Esophagus squamous epithelium (tissue), 5 donors: Measurements from ENCODE around the gene EBP. TPM values are rescaled to one million over a fixed set of nuclear protein-coding genes. Genes with fewer than 3 reads are reported as not detected.
A peak's percentile ranks its signal among the peaks of the same experiment; 100 is the strongest.

Experiments
- DNase-seq: peaks from one replicate; lab custom pipeline; 2025; lab: John Stamatoyannopoulos, UW
- H3K27ac ChIP-seq, 4 donors: fragments of 200-600 bp; sonication (generic); one replicate each; pipeline ENCODE4 v1.5.1; 2016 to 2019; ENCODE audit warnings: mild to moderate bottlenecking in 1 of 4
- H3K27me3 ChIP-seq, 4 donors: fragments of 200-600 bp; sonication (generic); 1 replicate in 3 of 4; 2 replicates in 1 of 4; pipeline versions ENCODE4 v1.5.1 to v1.6.0; 2017 to 2021; ENCODE audit warnings: antibody characterized with exemption in 1 of 4
- H3K36me3 ChIP-seq, 3 donors: fragments of 200-600 bp; sonication (generic); one replicate each; pipeline ENCODE4 v1.5.1; 2016 to 2019
- H3K4me1 ChIP-seq, 3 donors: fragments of 200-600 bp; sonication (generic); one replicate each; pipeline ENCODE4 v1.5.1; 2017 to 2019
- H3K4me3 ChIP-seq, 4 donors: fragments of 200-600 bp; sonication (generic); 1 replicate in 3 of 4; 2 replicates in 1 of 4; pipeline ENCODE4 v1.5.1; 2016 to 2019; ENCODE audit warnings: mild to moderate bottlenecking in 2 of 4, moderate library complexity in 1 of 4
- H3K9me3 ChIP-seq, 3 donors: fragments of 200-600 bp; sonication (generic); one replicate each; pipeline ENCODE4 v1.5.1; 2016 to 2019
- POLR2A ChIP-seq, 4 donors: fragments of 450-650 bp; IDR thresholded peaks; one replicate each; pipeline ENCODE4 v1.6.1; 2017; ENCODE audit warnings: antibody characterized with exemption in 4 of 4, mild to moderate bottlenecking in 4 of 4, moderate library complexity in 3 of 4
- WGBS, 2 donors: methylation state at CpG; one replicate each; pipeline ENCODE4 v1.1.5; 2018; 5-methylcytosine and 5-hydroxymethylcytosine counted together
- intact Hi-C: fragments of 100-400 bp; cut with DNase I; formaldehyde crosslinking; loops from one replicate; pipeline ENCODE4 v1.15.0; 2022
- total RNA-seq, 4 donors: library from RNA; depleted of rRNA; stranded (reverse); fragments of >200 nt; gene quantifications; one replicate each; pipeline ENCODE4 v1.1.0, GENCODE V29; 2016
- TF ChIP-seq, protein P1 (sequence below), 6 experiments: fragments of 450-650 bp in 4 of 6; fragments of 200-600 bp in 2 of 6; sonication (generic) in 2 of 6; IDR thresholded peaks; one replicate each; pipeline ENCODE4 v1.5.1; 2016 to 2019; ENCODE audit warnings: antibody characterized with exemption in 6 of 6, mild to moderate bottlenecking in 4 of 6, moderate library complexity in 4 of 6
- donor health status: DM: yes; HTN: yes; CAD: no.

EBP gene
- total RNA-seq, result 100 to 1,000 TPM in 1 of 4 donors, 10 to 100 TPM in 3; 60.8 to 119 (median 87.1) TPM

GRCh38 chrX:48521353-48522243, at the start of gene EBP:
TSS of gene EBP (plus strand) at chrX:48521808. CDS start at chrX:48523772, 1,964 bp downstream.
- Histone ChIP-seq H3K4me3 (peak within 1 kb of the TSS; percentile 61 to 68 (median 64)), H3K27me3 (no peaks in the 10 kb centered on the region), H3K27ac (peak within 1 kb of the TSS; percentile 84 to 88 (median 86)), H3K4me1 (peaks cover 0 to 18% (median 4%) of the 10 kb centered on the region in 3 donors), H3K9me3 (no peaks in the 10 kb centered on the region), H3K36me3 (peaks cover 0 to 22% (median 0%) of the 10 kb centered on the region in 3 donors)
- 42% methylated on average over 25 of the region's 66 CpGs; no CpG with 5 or more reads in 1 of the 2 donors for WGBS, 2 donors
- TF ChIP-seq, protein P1, sequence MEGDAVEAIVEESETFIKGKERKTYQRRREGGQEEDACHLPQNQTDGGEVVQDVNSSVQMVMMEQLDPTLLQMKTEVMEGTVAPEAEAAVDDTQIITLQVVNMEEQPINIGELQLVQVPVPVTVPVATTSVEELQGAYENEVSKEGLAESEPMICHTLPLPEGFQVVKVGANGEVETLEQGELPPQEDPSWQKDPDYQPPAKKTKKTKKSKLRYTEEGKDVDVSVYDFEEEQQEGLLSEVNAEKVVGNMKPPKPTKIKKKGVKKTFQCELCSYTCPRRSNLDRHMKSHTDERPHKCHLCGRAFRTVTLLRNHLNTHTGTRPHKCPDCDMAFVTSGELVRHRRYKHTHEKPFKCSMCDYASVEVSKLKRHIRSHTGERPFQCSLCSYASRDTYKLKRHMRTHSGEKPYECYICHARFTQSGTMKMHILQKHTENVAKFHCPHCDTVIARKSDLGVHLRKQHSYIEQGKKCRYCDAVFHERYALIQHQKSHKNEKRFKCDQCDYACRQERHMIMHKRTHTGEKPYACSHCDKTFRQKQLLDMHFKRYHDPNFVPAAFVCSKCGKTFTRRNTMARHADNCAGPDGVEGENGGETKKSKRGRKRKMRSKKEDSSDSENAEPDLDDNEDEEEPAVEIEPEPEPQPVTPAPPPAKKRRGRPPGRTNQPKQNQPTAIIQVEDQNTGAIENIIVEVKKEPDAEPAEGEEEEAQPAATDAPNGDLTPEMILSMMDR (IDR thresholded peaks at IDR 0.05), result no peak
- TF ChIP-seq POLR2A (IDR thresholded peaks at IDR 0.05), result peak in 2 of 4 donors; percentile 69 to 73
- DNase-seq, result peak; percentile 69
- intact Hi-C loops, result no loop called here

- peaks cover 0 to 29% (median 3%) of the 10 kb centered on the region in 3 donors for H3K4me1 ChIP-seq
- no peak overlapping the region for H3K27ac ChIP-seq
- no peaks in the 10 kb centered on the region for H3K27me3 ChIP-seq
- WGBS, 2 donors, result 52 to 75% methylated on average over 9 of the region's 9 CpGs
- no peaks in the 10 kb centered on the region for H3K9me3 ChIP-seq
- no peaks in the 10 kb centered on the region for H3K36me3 ChIP-seq
- intact Hi-C loops, result no loop called here
- TF ChIP-seq POLR2A (IDR thresholded peaks at IDR 0.05), result no peak
- TF ChIP-seq, protein P1 (IDR thresholded peaks at IDR 0.05), result no peak
- no peak for DNase-seq
- H3K4me3 ChIP-seq, result no peak overlapping the region
Measured at GRCh38 chrX:48472225-48472624, 49.4 kb upstream of the EBP start.

DNA sequence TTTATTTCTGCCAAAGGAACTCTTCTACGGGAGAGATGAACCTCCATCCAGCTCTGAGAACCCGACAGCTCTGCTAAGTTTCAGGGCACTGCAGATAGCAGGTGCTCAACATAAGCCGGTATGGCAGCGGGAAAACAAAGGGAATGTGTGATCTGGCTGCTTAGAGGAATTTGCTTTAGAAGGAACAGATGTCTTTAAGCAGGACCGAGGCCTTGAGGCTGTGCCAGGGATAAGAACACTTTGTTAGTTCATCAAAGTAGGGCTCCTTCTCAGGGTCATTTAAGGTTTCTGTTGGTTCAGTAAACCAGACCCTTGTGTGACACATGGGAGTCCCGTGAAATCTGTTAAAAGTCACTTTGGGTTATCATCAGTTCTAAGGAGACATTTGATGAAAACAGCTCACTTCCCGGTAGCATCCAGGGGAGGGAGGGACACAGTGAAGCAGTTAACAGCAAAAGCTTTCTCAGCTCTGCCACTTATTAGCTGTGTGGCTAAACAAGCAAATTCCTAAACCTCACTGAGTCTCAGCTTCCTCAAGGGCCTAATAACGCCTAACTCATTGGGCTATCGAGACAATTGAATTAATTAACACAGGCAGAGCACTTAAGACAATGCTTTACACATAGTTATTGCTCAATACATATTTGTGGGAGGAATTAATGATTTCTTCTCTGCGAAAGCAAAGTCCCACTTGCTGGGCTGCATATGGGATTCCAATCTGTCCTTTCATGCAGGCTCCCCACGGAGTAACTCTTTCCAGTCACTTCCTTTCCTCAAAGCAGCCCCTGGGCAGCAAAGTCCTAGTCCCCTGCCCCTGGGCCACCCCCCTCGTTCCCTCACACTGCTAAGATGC, 48.5 kb upstream of the EBP start:
- Histone ChIP-seq H3K36me3 (no peaks in the 10 kb centered on the region), H3K4me3 (no peak overlapping the region), H3K4me1 (peaks cover 0 to 30% (median 3%) of the 10 kb centered on the region in 3 donors), H3K27ac (no peak overlapping the region), H3K27me3 (no peaks in the 10 kb centered on the region), H3K9me3 (no peaks in the 10 kb centered on the region)
- no peak for DNase-seq
- intact Hi-C loops, result no loop called here
- TF ChIP-seq POLR2A (IDR thresholded peaks at IDR 0.05), result no peak
- TF ChIP-seq, protein P1 (IDR thresholded peaks at IDR 0.05), result no peak
- WGBS, 2 donors, result 64 to 69% methylated on average over 9 to 10 of the region's 12 CpGs

DNA sequence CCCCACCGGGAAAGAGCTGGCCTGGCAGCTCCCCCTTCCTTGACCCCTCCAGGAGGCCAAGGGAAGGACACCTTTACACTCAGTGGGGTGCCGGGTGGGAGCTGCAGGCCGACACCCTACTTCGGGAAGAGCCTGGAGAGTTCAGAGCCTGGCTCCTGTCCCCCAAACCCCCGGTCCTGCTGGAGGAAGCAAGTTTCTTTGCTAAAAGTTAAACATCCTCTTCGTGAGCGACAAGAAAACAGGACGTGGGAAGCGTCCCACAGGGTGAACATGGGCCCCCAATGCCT, 48.0 kb upstream of the EBP start:
- no peak for DNase-seq
- no peak overlapping the region for H3K27ac ChIP-seq
- H3K27me3 ChIP-seq, result no peaks in the 10 kb centered on the region
- TF ChIP-seq POLR2A (IDR thresholded peaks at IDR 0.05), result no peak
- TF ChIP-seq, protein P1 (IDR thresholded peaks at IDR 0.05), result no peak
- peaks cover 0 to 25% (median 3%) of the 10 kb centered on the region in 3 donors for H3K4me1 ChIP-seq
- no peaks in the 10 kb centered on the region for H3K36me3 ChIP-seq
- H3K9me3 ChIP-seq, result no peaks in the 10 kb centered on the region
- 80% methylated on average over 1 of the region's 9 CpGs for WGBS, 2 donors
- H3K4me3 ChIP-seq, result no peak overlapping the region
- intact Hi-C loops, result no loop called here
